HepG2 (cell line): Measurements from ENCODE around the gene ACTN1. TPM values are rescaled to one million over a fixed set of nuclear protein-coding genes. Genes with fewer than 3 reads are reported as not detected.

Experiments used
- AGO1 ChIP-seq: fragments of 200-400 bp; formaldehyde crosslinking; IDR thresholded peaks from 2 replicates; pipeline ENCODE4 v1.6.1; 2017; ENCODE audit warnings: mild to moderate bottlenecking, low read depth, low read length, moderate library complexity; ENCODE audit not compliant: poor library complexity, severe bottlenecking
- CEBPG ChIP-seq: IDR thresholded peaks from 2 replicates; pipeline ENCODE4 v1.6.1; 2016
- FOXO4 ChIP-seq: sonication (generic); formaldehyde crosslinking; conservative IDR thresholded peaks from 2 replicates; pipeline ENCODE4 v1.8.1; 2023; ENCODE audit warnings: missing genetic modification reagents
- HNF4G ChIP-seq, 2 experiments: sonication (generic) in 1 of 2; formaldehyde crosslinking in 1 of 2; IDR thresholded peaks; 2 replicates each; pipeline versions ENCODE4 v1.4.0 to v1.6.1; 2011 to 2020; ENCODE audit warnings: borderline replicate concordance in 2 of 2, low read depth in 2 of 2, mild to moderate bottlenecking in 2 of 2, low read length in 1 of 2, missing genetic modification reagents in 1 of 2, moderate library complexity in 1 of 2
- HNRNPK ChIP-seq: fragments of 200-400 bp; formaldehyde crosslinking; IDR thresholded peaks from 2 replicates; pipeline ENCODE4 v1.6.1; 2018; ENCODE audit warnings: low read length, low read depth, moderate library complexity, mild to moderate bottlenecking; ENCODE audit not compliant: poor library complexity, severe bottlenecking
- PCBP1 ChIP-seq: fragments of 200-400 bp; formaldehyde crosslinking; IDR thresholded peaks from 2 replicates; pipeline ENCODE4 v1.6.1; 2017; ENCODE audit warnings: mild to moderate bottlenecking, low read depth, low read length, borderline replicate concordance
- SMAD1 ChIP-seq: sonication (generic); formaldehyde crosslinking; IDR thresholded peaks from 2 replicates; pipeline ENCODE4 v1.4.0; 2020; ENCODE audit warnings: missing genetic modification reagents, low read depth, mild to moderate bottlenecking, borderline replicate concordance
- SOX6 ChIP-seq, 2 experiments: fragments of 450-650 bp in 1 of 2; sonication (generic) in 1 of 2; formaldehyde crosslinking in 1 of 2; IDR thresholded peaks; 2 replicates each; pipeline versions ENCODE4 v1.4.0 to v1.6.1; 2017 to 2020; ENCODE audit warnings: antibody characterized with exemption in 1 of 2, mild to moderate bottlenecking in 1 of 2, missing genetic modification reagents in 1 of 2
- THAP11 ChIP-seq: IDR thresholded peaks from 2 replicates; pipeline ENCODE4 v1.6.1; 2016; ENCODE audit warnings: missing biosample characterization, missing genetic modification reagents
- TMF1 ChIP-seq: sonication (generic); formaldehyde crosslinking; IDR thresholded peaks from 2 replicates; pipeline ENCODE4 v1.8.1; 2022; ENCODE audit warnings: low read depth, missing genetic modification reagents
- ZFP36L1 ChIP-seq: sonication (generic); formaldehyde crosslinking; IDR thresholded peaks from 2 replicates; pipeline ENCODE4 v1.8.0; 2022; ENCODE audit warnings: mild to moderate bottlenecking, missing genetic modification reagents, moderate library complexity
- ZHX1 ChIP-seq: sonication (generic); formaldehyde crosslinking; IDR thresholded peaks from 2 replicates; pipeline ENCODE4 v1.8.1; 2022; ENCODE audit warnings: low read depth, mild to moderate bottlenecking, missing genetic modification reagents
- ZNF292 ChIP-seq: sonication (generic); formaldehyde crosslinking; IDR thresholded peaks from 2 replicates; pipeline ENCODE4 v1.8.1; 2022; ENCODE audit warnings: mild to moderate bottlenecking, low read depth, missing genetic modification reagents, borderline replicate concordance
- ZNF446 ChIP-seq: sonication (generic); formaldehyde crosslinking; IDR thresholded peaks from 2 replicates; pipeline ENCODE4 v1.5.0; 2020; ENCODE audit warnings: mild to moderate bottlenecking, missing genetic modification reagents
- ZNF451 ChIP-seq: sonication (generic); formaldehyde crosslinking; IDR thresholded peaks from 2 replicates; pipeline ENCODE4 v1.5.0; 2020; ENCODE audit warnings: mild to moderate bottlenecking, missing genetic modification reagents
- ZNF580 ChIP-seq: IDR thresholded peaks from 2 replicates; pipeline ENCODE4 v1.6.1; 2016; ENCODE audit warnings: low read depth, borderline replicate concordance
- ZNF788 ChIP-seq: sonication (generic); formaldehyde crosslinking; IDR thresholded peaks from 2 replicates; pipeline ENCODE4 v1.5.0; 2020; ENCODE audit warnings: mild to moderate bottlenecking, missing genetic modification reagents, borderline replicate concordance
- ZSCAN12 ChIP-seq: sonication (generic); formaldehyde crosslinking; IDR thresholded peaks from 2 replicates; pipeline ENCODE4 v1.9.0; 2021; ENCODE audit warnings: mild to moderate bottlenecking, missing genetic modification reagents
- polyA plus RNA-seq, 8 experiments: library from polyadenylated mRNA; depleted of rRNA in 3 of 8; stranded (reverse) in 7 of 8; unstranded in 1 of 8; fragments of >200 nt; fragmentation: Illumina TruSeq in 4 of 8; extraction: Trizol in 4 of 8; gene quantifications; 2 replicates each; pipeline versions ENCODE4 v1.2.1 to v1.2.3, GENCODE V29; 2011 to 2016; ENCODE audit warnings: low read depth in 4 of 8, missing spikeins in 1 of 8, mixed read lengths in 1 of 8; ENCODE audit not compliant: insufficient read depth in 1 of 8
- total RNA-seq, 5 experiments: library from RNA; depleted of rRNA; stranded (reverse); fragments of >200 nt; fragmentation: Illumina TruSeq; extraction: Trizol; gene quantifications; 2 replicates each; pipeline ENCODE4 v1.2.3, GENCODE V29; 2016; ENCODE audit warnings: low read depth in 1 of 5
- TF ChIP-seq, protein P1 (sequence below): sonication (generic); formaldehyde crosslinking; IDR thresholded peaks from 2 replicates; pipeline ENCODE4 v1.4.0; 2020; ENCODE audit warnings: missing genetic modification reagents
- TF ChIP-seq, protein P2 (sequence below): sonication (generic); formaldehyde crosslinking; IDR thresholded peaks from 2 replicates; pipeline ENCODE4 v1.8.1; 2023; ENCODE audit warnings: mild to moderate bottlenecking, moderate library complexity, missing genetic modification reagents

ACTN1 gene
- total and polyA plus RNA-seq, 2 of the 13 experiments (the other 11 are each of a cell fraction or from before 2014, with no cell fraction given) = 58.6 to 162 TPM

DNA sequence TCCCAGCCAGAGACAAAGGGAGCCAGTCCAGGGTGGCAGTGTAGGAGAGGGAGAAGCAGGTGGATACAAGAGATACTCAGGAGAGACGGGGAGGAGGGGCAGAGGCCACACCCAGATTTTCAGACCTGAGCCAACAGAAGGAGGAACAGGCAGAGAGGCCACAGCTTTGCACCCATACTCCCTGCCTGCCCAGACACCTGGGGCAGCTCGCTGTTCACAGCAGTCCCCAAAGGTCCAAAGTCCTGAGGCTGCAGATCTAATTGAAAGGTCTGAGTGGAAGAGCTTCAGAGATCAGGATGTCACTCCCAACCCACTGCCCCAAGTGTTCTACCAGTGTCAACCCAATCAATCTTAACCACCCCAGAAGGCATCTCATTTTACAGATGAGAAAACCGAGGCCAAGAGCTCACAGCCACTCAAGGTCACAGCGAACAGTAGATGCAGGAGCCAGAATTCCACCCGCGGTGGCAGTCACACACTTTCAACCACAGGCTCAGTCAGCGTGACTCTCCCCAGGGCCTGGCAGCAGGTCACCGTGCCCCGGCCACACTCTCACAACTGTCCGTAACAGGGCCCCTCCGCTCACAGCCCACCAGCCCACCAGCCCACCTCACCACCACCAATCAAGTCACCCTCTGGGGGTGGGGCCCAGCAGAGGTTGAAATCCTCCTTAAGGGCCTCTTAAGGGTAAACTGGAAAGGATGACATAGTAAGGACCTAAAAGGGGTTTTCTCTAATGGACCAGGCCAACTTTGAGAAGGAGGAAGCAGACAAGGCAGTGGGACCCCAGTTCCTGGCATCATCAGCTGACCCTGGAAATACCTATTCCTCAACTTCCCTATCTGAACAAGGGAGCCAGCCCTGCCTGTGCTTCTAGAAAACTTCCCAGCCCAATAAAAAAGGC is 33.3 kb downstream of the ACTN1 start (continued):
- TF ChIP-seq, protein P1, sequence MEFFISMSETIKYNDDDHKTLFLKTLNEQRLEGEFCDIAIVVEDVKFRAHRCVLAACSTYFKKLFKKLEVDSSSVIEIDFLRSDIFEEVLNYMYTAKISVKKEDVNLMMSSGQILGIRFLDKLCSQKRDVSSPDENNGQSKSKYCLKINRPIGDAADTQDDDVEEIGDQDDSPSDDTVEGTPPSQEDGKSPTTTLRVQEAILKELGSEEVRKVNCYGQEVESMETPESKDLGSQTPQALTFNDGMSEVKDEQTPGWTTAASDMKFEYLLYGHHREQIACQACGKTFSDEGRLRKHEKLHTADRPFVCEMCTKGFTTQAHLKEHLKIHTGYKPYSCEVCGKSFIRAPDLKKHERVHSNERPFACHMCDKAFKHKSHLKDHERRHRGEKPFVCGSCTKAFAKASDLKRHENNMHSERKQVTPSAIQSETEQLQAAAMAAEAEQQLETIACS (CRISPR knock-in tag) = no peak
- TF ChIP-seq FOXO4 (CRISPR knock-in tag) (no peak), ZNF451 (CRISPR knock-in tag) (peak; percentile 57; the same call in 1 of the 2 replicates), CEBPG (CRISPR knock-in tag) (no peak), ZSCAN12 (CRISPR knock-in tag) (no peak), HNF4G (IDR thresholded peaks at IDR 0.05; ENCODE audit: borderline replicate concordance, low read depth, low read length) (peak; percentile 81), HNF4G (CRISPR knock-in tag; IDR thresholded peaks at IDR 0.05; ENCODE audit: borderline replicate concordance, low read depth) (peak; percentile 21; the same call in 1 of the 2 replicates), ZHX1 (no peak), AGO1 (no peak), HNRNPK (no peak), THAP11 (CRISPR knock-in tag) (0 out of 2 replicates have a peak, but pooled peaks have one; percentile 16), ZNF446 (CRISPR knock-in tag) (no peak), PCBP1 (no peak), ZNF580 (CRISPR knock-in tag) (0 out of 2 replicates have a peak, but pooled peaks have one; percentile 25), ZNF292 (CRISPR knock-in tag) (peak; percentile 91; the same call in 1 of the 2 replicates), SMAD1 (CRISPR knock-in tag) (no peak), TMF1 (CRISPR knock-in tag) (no peak), ZFP36L1 (no peak), ZNF788 (0 out of 2 replicates have a peak, but pooled peaks have one; percentile 29), SOX6 (IDR thresholded peaks at IDR 0.05) (no peak), SOX6 (CRISPR knock-in tag; IDR thresholded peaks at IDR 0.05) (peak; percentile 51; the same call in 1 of the 2 replicates)
- TF ChIP-seq, protein P2, sequence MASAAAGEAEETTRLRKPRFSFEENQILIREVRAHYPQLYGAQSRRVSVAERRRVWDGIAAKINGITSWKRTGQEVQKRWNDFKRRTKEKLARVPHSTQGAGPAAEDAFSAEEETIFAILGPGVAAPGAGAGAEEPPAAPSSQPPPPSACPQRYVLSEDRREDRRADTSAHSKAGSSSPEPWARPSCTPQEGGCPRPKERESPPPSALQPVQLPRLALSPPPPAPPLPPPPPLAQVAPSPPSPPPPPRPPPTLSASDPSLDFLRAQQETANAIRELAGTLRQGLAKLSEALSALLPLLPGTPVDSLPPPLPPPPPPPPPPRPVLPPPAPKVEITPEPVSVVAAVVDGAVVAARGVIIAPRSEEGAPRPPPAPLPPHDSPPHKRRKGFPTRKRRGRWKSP (CRISPR knock-in tag) = 0 out of 2 replicates have a peak, but pooled peaks have one; percentile 47
